Testis (tissue), 3 donors: Measurements from ENCODE around the gene OGFOD3. TPM values are rescaled to one million over a fixed set of nuclear protein-coding genes. Genes with fewer than 3 reads are reported as not detected.

Experiments used
- DNase-seq: peaks from one replicate; pipeline ENCODE4 v3.0.0-alpha.2; 2019
- H3K27ac ChIP-seq, 2 donors: fragments of 200-600 bp; sonication (generic); one replicate each; pipeline ENCODE4 v1.5.1; 2019
- H3K27me3 ChIP-seq: fragments of 200-600 bp; sonication (generic); one replicate; pipeline ENCODE4 v1.5.1; 2019
- H3K36me3 ChIP-seq: fragments of 200-600 bp; sonication (generic); one replicate; pipeline ENCODE4 v1.5.1; 2017; ENCODE audit warnings: low read depth; ENCODE audit errors: missing control alignments
- H3K4me1 ChIP-seq: fragments of 200-600 bp; sonication (generic); one replicate; pipeline ENCODE4 v1.5.1; 2019
- H3K4me3 ChIP-seq, 2 donors: fragments of 200-600 bp; sonication (generic); one replicate each; pipeline ENCODE4 v1.5.1; 2017 to 2019
- H3K9me3 ChIP-seq: fragments of 200-600 bp; sonication (generic); one replicate; pipeline ENCODE4 v1.5.1; 2017
- POLR2A ChIP-seq: fragments of 450-650 bp; IDR thresholded peaks from one replicate; pipeline ENCODE4 v1.6.1; 2017; ENCODE audit warnings: antibody characterized with exemption, mild to moderate bottlenecking, moderate library complexity
- WGBS, 2 donors: methylation state at CpG; one replicate each; pipeline ENCODE4 v1.1.5; 2018; 5-methylcytosine and 5-hydroxymethylcytosine counted together
- intact Hi-C: fragments of 100-400 bp; cut with DNase I; formaldehyde crosslinking; loops from one replicate; pipeline ENCODE4 v1.15.1; 2023; ENCODE audit warnings: low total_unique reads
- polyA plus RNA-seq: library from polyadenylated mRNA; stranded (reverse); fragments of 350-450 nt; fragmentation: Illumina TruSeq; extraction: RNeasy Lipid Tissue Mini Kit (QIAGEN cat#74804); gene quantifications from one replicate; pipeline ENCODE4 v1.2.3, GENCODE V29; 2014; ENCODE audit warnings: low read depth, low replicate concordance; ENCODE audit not compliant: insufficient read depth
- total RNA-seq, 2 donors: library from RNA; depleted of rRNA; stranded (reverse); fragments of >200 nt; gene quantifications; one replicate each; pipeline ENCODE4 v1.2.3, GENCODE V29; 2016
- TF ChIP-seq, protein P1 (sequence below), 3 experiments: fragments of 450-650 bp in 2 of 3; fragments of 200-600 bp in 1 of 3; sonication (generic) in 1 of 3; IDR thresholded peaks; one replicate each; pipeline ENCODE4 v1.5.1; 2016 to 2019; ENCODE audit warnings: antibody characterized with exemption in 3 of 3, mild to moderate bottlenecking in 2 of 3, moderate library complexity in 1 of 3

Gene OGFOD3
- total and polyA plus RNA-seq, 3 donors from 2014 or later, result 19.6 to 37.4 (median 28.9) TPM

DNA sequence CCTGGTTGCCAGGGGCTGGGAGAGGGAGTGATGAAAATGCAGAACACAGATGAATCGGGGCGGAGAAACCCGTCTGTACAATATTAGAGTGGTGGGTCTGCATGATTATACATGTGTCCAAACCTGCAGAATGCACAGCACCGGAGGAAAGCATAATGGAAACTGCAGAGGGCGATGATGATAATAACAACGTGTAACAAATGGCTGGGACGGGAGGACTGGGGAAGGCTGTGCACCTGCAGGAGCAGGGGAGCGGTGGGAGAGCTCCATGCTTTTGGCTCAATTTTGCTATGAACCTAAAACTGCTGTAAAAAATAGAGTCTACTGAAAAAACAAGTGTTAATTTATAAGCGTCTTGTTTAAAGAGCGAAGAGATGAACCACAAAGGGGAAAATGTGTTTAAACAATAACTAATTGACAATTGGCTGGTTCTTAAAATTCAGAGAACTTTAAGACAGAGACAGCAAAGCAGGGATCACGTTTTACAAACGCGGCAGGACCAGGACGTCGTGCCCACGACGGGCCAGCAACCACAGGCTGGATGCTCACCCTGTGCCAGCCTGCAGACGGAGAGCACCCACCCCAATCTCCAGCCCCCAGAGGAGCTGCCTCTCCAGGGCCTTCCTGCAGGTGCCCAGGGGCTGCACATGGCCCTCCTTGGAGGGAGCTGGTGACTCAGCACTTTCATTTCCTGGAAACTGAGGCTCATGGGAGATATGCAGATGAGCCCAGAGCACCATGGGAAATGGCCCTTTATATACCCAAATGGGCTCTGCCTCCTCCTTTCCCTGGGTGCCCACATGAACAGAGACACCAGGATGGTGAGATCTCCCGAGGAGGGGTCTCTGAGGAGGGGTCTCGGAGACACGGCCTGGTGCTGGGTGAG is 59.7 kb downstream of the OGFOD3 start, which contains the start of gene TEX19:
TSS of gene TEX19 (plus strand) at position 783 of the 886 bp plus-strand sequence. CDS start 2,904 bp downstream, outside the sequence.
- Histone ChIP-seq H3K27ac (no peak within 1 kb of the TSS), H3K4me1 (no peaks in the 10 kb centered on the region), H3K36me3 (no peaks in the 10 kb centered on the region), H3K4me3 (no peak within 1 kb of the TSS), H3K27me3 (no peaks in the 10 kb centered on the region), H3K9me3 (no peaks in the 10 kb centered on the region)
- DNase-seq, result no peak
- intact Hi-C loops, result loop anchor here (10.0 kb wide), 1 partner anchor 56 kb away; the partner anchor contains the start of genes HEXD and OGFOD3
- TF ChIP-seq, protein P1, sequence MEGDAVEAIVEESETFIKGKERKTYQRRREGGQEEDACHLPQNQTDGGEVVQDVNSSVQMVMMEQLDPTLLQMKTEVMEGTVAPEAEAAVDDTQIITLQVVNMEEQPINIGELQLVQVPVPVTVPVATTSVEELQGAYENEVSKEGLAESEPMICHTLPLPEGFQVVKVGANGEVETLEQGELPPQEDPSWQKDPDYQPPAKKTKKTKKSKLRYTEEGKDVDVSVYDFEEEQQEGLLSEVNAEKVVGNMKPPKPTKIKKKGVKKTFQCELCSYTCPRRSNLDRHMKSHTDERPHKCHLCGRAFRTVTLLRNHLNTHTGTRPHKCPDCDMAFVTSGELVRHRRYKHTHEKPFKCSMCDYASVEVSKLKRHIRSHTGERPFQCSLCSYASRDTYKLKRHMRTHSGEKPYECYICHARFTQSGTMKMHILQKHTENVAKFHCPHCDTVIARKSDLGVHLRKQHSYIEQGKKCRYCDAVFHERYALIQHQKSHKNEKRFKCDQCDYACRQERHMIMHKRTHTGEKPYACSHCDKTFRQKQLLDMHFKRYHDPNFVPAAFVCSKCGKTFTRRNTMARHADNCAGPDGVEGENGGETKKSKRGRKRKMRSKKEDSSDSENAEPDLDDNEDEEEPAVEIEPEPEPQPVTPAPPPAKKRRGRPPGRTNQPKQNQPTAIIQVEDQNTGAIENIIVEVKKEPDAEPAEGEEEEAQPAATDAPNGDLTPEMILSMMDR (IDR thresholded peaks at IDR 0.05), result no peak
- no peak for TF ChIP-seq POLR2A
- WGBS, 2 donors, result 66 to 71% methylated on average over 21 of the region's 21 CpGs

DNA sequence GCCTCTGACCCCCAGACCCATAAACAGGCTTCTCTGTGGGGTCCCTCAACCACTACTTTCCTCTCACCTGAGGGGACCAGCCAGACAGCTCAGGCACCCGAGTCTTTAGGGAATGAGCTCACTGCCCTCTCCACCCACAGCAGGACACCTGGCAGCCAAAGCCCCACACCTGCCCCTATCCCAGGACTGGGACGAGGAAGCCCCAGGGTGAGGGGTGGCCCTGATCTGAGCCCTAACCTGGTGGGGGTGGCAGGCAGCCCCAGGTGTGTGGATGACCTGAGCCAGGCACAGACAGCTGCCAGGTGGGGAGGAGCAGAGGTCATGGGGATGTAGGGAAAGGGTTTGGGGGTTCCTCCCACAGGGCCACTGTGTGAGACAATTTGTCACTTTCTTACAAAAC is 61.0 kb downstream of the OGFOD3 start:
- Histone ChIP-seq H3K27me3 (no peaks in the 10 kb centered on the region), H3K36me3 (no peaks in the 10 kb centered on the region), H3K9me3 (no peaks in the 10 kb centered on the region), H3K27ac (no peak overlapping the region), H3K4me1 (no peaks in the 10 kb centered on the region), H3K4me3 (no peak overlapping the region)
- WGBS, 2 donors, result 71 to 81% methylated on average over 2 of the region's 2 CpGs
- DNase-seq, result no peak
- intact Hi-C loops, result loop anchor here (10.0 kb wide), 1 partner anchor 57 kb away; the partner anchor contains the start of genes HEXD and OGFOD3
- no peak for TF ChIP-seq POLR2A
- TF ChIP-seq, protein P1 (IDR thresholded peaks at IDR 0.05), result no peak

DNA sequence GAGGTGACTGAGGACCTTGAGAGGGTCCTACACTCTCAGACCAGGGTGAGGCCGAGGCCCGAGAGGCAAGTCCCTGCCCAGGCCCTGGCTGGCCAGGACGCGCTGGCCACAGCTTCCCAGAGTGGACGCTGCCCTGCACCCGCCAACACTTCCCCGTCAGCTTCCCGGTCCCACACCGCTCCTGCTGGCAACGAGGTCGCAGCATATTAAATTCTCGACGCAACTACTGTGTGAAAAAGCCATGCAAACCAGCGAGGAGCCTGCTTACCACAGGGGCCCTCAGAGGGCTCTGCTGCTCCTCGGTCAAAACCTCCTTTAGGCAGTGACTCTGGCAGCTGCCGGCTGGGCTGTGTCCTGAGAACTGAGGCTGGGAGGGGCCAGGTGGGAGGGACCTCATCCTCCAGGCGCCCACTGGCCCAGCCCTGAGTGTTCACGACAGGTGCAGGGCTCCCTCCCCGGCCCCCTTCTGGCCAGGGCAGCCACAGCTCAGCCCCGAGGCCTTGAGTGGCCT is 61.5 kb downstream of the OGFOD3 start:
- H3K4me3 ChIP-seq, result no peak overlapping the region
- H3K9me3 ChIP-seq, result no peaks in the 10 kb centered on the region
- no peaks in the 10 kb centered on the region for H3K36me3 ChIP-seq
- TF ChIP-seq, protein P1 (IDR thresholded peaks at IDR 0.05), result no peak
- TF ChIP-seq POLR2A, result no peak
- DNase-seq, result no peak
- intact Hi-C loops, result loop anchor here (10.0 kb wide), 1 partner anchor 58 kb away; the partner anchor contains the start of genes HEXD and OGFOD3
- H3K4me1 ChIP-seq, result no peaks in the 10 kb centered on the region
- H3K27ac ChIP-seq, result no peak overlapping the region
- WGBS, 2 donors, result 64 to 73% methylated on average over 14 to 18 of the region's 20 CpGs
- no peaks in the 10 kb centered on the region for H3K27me3 ChIP-seq

DNA sequence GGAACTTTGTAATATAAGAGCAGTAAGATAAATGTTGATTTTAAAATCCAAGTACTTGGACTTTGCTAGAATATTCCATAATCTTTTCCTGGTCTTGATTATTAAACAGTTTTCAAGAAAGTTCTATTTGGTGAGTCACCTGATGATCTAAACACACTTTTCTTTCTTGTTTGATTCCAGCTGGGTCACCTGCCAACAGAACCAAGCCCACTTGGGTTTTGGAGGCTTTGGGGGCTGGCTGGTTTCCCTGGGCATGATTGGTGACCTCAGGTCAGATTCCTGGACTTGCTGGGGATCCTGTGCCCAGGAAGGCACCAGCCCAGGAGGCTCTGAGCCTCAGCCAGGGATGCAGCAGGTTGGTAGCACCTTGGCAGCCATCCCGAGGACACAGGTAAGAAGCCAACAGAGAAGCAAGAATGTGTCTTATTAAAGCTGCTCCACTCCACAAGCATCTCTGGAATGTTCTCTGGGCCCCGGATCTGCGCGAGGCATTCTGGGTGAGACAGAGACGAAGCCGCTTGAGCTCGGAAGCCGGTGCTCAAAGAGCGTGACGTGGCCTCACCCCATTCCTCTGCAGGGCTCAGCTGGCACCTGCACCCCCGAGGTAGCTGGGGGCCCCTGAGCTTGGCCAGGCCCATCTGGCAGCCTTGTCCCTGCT is 62.5 kb downstream of the OGFOD3 start:
- no peak overlapping the region for H3K27ac ChIP-seq
- H3K36me3 ChIP-seq, result no peaks in the 10 kb centered on the region
- WGBS, 2 donors, result 77 to 80% methylated on average over 11 of the region's 11 CpGs
- H3K4me1 ChIP-seq, result no peaks in the 10 kb centered on the region
- intact Hi-C loops, result loop anchor here (10.0 kb wide), 1 partner anchor 59 kb away; the partner anchor contains the start of genes HEXD and OGFOD3
- DNase-seq, result no peak
- no peaks in the 10 kb centered on the region for H3K27me3 ChIP-seq
- TF ChIP-seq, protein P1 (IDR thresholded peaks at IDR 0.05), result no peak
- TF ChIP-seq POLR2A, result no peak
- H3K4me3 ChIP-seq, result no peak overlapping the region
- H3K9me3 ChIP-seq, result no peaks in the 10 kb centered on the region
